Measurements from ENCODE around the gene C11orf65. TPM values are rescaled to one million over a fixed set of nuclear protein-coding genes. Genes with fewer than 3 reads are reported as not detected.
A peak's percentile ranks its signal among the peaks of the same experiment; 100 is the strongest.

C11orf65 gene
- under 1 TPM; 0.61 to 0.75 TPM for total RNA-seq
- polyA plus RNA-seq, result 1 to 10 TPM in 1 of 2 donors, under 1 TPM in 1; 0.33 to 1.2 TPM

GRCh38 chr11:108467091-108467823 lies at the start of gene C11orf65:
C11orf65 (minus strand) TSS chr11:108467529; CDS start chr11:108461559, 5,970 bp downstream.
- Histone ChIP-seq H3K4me3 (ENCODE audit: low read depth in 1 of 3, low read length in 3 of 3) (peak within 1 kb of the TSS; percentile 55 to 95 (median 90)), H3K27ac (ENCODE audit: low read depth in 1 of 2, low read length in 2 of 2) (peak within 1 kb of the TSS; percentile 99 to 100), H3K9ac (ENCODE audit: low read depth in 1 of 2, low read length in 2 of 2) (peak within 1 kb of the TSS; percentile 99), H3K27me3 (ENCODE audit: control insufficient read depth in 4 of 4, insufficient read depth in 4 of 4, low read length in 3 of 4) (no peaks in the 10 kb centered on the region), H3K36me3 (ENCODE audit: control insufficient read depth in 4 of 4, insufficient read depth in 3 of 4, low read depth in 1 of 4, low read length in 3 of 4) (no peaks in the 10 kb centered on the region), H3K9me3 (ENCODE audit: control insufficient read depth in 4 of 4, low read length in 3 of 4) (no peaks in the 10 kb centered on the region), H3K4me1 (ENCODE audit: control insufficient read depth in 4 of 4, insufficient read depth in 4 of 4, low read length in 3 of 4) (peaks cover 0 to 11% (median 1%) of the 10 kb centered on the region in 4 donors)
- peak; percentile 96 for DNase-seq (ENCODE audit: low spot score)
- WGBS, result under 1% methylated on average over 35 of the region's 35 CpGs
- TF ChIP-seq JUND (IDR thresholded peaks at IDR 0.05), result peak; percentile 64 to 73
- no peak for TF ChIP-seq MAX (IDR thresholded peaks at IDR 0.05)
- TF ChIP-seq EGR1 (IDR thresholded peaks at IDR 0.05; ENCODE audit: low read depth in 2 of 2), result peak in 1 of 2 donors; percentile 59
- TF ChIP-seq HNF4G (IDR thresholded peaks at IDR 0.05), result peak; percentile 8
- no peak for TF ChIP-seq NR2F2 (IDR thresholded peaks at IDR 0.05)
- peak; percentile 87 for TF ChIP-seq SP1 (IDR thresholded peaks at IDR 0.05)
- TF ChIP-seq RXRA (IDR thresholded peaks at IDR 0.05), result peak; percentile 64 to 71
- TF ChIP-seq ATF3 (IDR thresholded peaks at IDR 0.05), result no peak
- no peak for TF ChIP-seq HNF4A (conservative IDR thresholded peaks at IDR 0.05)
- peak; percentile 88 for TF ChIP-seq YY1 (IDR thresholded peaks at IDR 0.05)
- peak; percentile 25 to 52 for TF ChIP-seq RAD21 (IDR thresholded peaks at IDR 0.05)
- TF ChIP-seq FOXA2 (IDR thresholded peaks at IDR 0.05), result no peak
- TF ChIP-seq FOXA1 (IDR thresholded peaks at IDR 0.05), result peak; percentile 34
- TF ChIP-seq CTCF (IDR thresholded peaks at IDR 0.05; ENCODE audit: low read depth, low read length, missing input control), result no peak
- peak; percentile 95 for TF ChIP-seq REST (IDR thresholded peaks at IDR 0.05)
- TF ChIP-seq GABPA (IDR thresholded peaks at IDR 0.05 in 1 of 2, conservative IDR thresholded peaks at IDR 0.05 in 1 of 2), result peak; percentile 84 to 94
- peak; percentile 97 for TF ChIP-seq TAF1 (conservative IDR thresholded peaks at IDR 0.05)
- TF ChIP-seq ZBTB33 (IDR thresholded peaks at IDR 0.05), result peak; percentile 48
